Measurements from ENCODE around the gene GALNT15.

DNA sequence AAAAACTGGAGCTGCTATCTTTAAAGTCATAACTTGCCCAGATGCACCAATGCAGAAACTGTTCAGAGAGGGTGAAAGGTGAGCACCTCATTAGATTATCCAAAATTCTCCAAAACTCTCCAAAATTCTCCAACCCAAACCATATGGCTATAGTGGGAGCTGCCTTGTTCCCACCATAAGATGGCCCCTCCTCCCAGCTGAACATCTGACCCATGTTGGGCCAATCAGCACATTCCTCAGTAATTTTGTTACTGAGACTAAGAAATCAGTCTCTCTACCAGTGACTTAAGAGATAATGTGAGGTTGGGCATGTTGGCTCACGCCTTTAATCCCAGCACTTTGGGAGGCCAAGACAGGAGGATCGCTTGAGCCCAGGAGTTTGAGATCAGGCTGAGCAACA, 57.5 kb downstream of the GALNT15 start:
- TF ChIP-seq, protein P1, sequence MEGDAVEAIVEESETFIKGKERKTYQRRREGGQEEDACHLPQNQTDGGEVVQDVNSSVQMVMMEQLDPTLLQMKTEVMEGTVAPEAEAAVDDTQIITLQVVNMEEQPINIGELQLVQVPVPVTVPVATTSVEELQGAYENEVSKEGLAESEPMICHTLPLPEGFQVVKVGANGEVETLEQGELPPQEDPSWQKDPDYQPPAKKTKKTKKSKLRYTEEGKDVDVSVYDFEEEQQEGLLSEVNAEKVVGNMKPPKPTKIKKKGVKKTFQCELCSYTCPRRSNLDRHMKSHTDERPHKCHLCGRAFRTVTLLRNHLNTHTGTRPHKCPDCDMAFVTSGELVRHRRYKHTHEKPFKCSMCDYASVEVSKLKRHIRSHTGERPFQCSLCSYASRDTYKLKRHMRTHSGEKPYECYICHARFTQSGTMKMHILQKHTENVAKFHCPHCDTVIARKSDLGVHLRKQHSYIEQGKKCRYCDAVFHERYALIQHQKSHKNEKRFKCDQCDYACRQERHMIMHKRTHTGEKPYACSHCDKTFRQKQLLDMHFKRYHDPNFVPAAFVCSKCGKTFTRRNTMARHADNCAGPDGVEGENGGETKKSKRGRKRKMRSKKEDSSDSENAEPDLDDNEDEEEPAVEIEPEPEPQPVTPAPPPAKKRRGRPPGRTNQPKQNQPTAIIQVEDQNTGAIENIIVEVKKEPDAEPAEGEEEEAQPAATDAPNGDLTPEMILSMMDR (IDR thresholded peaks at IDR 0.05) = no peak
- no peak for TF ChIP-seq POLR2AphosphoS5 (IDR thresholded peaks at IDR 0.05)
